NCI-H1930 (cell line): ENCODE measurements around the gene SYPL2.

Source experiments
- DNase-seq, 2 experiments: peaks; one replicate each; lab custom pipeline; 2025; lab: John Stamatoyannopoulos, UW

The SYPL2 gene

GRCh38 chr1:109492779-109493178 lies 26.4 kb downstream of the SYPL2 start:
- no peak for DNase-seq

GRCh38 chr1:109493227-109493626 lies 26.9 kb downstream of the SYPL2 start:
- DNase-seq = no peak

- peak; percentile 79 to 89 for DNase-seq
Observed at GRCh38 chr1:109493805-109494539, 27.6 kb downstream of the SYPL2 start, which contains the start of gene CYB561D1. CYB561D1 (plus strand) TSS chr1:109494094; CDS start chr1:109494140, 46 bp downstream.

- DNase-seq = no peak
Observed at GRCh38 chr1:109495738-109496137, 29.4 kb downstream of the SYPL2 start.

GRCh38 chr1:109497449-109498160 lies 31.3 kb downstream of the SYPL2 start:
- no peak for DNase-seq

GRCh38 chr1:109498161-109498801 lies 31.9 kb downstream of the SYPL2 start:
- DNase-seq = no peak

- no peak for DNase-seq
Observed at GRCh38 chr1:109499081-109499480, 32.7 kb downstream of the SYPL2 start.

- no peak for DNase-seq
Observed at GRCh38 chr1:109499661-109500536, 33.6 kb downstream of the SYPL2 start.

GRCh38 chr1:109500941-109501381 lies 34.6 kb downstream of the SYPL2 start:
- DNase-seq = no peak

GRCh38 chr1:109501644-109502363 lies 35.5 kb downstream of the SYPL2 start:
- no peak for DNase-seq

- no peak for DNase-seq
Observed at GRCh38 chr1:109502364-109502851, 36.1 kb downstream of the SYPL2 start.

GRCh38 chr1:109503935-109504334 lies 37.6 kb downstream of the SYPL2 start:
- DNase-seq = no peak

GRCh38 chr1:109504974-109505373 lies 38.6 kb downstream of the SYPL2 start:
- no peak for DNase-seq

- DNase-seq = no peak
Observed at GRCh38 chr1:109508001-109508872, 41.9 kb downstream of the SYPL2 start.

- DNase-seq = no peak
Observed at GRCh38 chr1:109508873-109509175, 42.5 kb downstream of the SYPL2 start.

- DNase-seq = peak in 1 of 2 experiments; percentile 36
Observed at GRCh38 chr1:109509176-109510134, 43.1 kb downstream of the SYPL2 start, which contains the start of gene AMIGO1. AMIGO1 (minus strand) TSS chr1:109509727; CDS start chr1:109508912, 815 bp downstream.

- DNase-seq = no peak
Observed at GRCh38 chr1:109513110-109513710, 46.9 kb downstream of the SYPL2 start.

- DNase-seq = no peak
Observed at GRCh38 chr1:109514846-109515245, 48.5 kb downstream of the SYPL2 start.
